Esophagus mucosa (tissue), 1 donor: ENCODE data around the gene CYP39A1. TPM values are rescaled to one million over a fixed set of nuclear protein-coding genes. Genes with fewer than 3 reads are reported as not detected.
"Not testable (repeated sequence)": the region's sequence is repeated elsewhere in the genome, so short reads cannot be mapped to it uniquely, and the experiment has no call there.

Experiments
- ATAC-seq: fragments of 200-7000 bp; cut with Tn5 transposase; one replicate; pipeline ENCODE4 v1.9.1; 2020
- total RNA-seq: library from RNA; stranded (reverse); gene quantifications from one replicate; pipeline ENCODE4 v1.2.4, GENCODE V29; 2023
- donor health status: DM: yes; HTN: yes; CAD: no.

The CYP39A1 gene
- total RNA-seq, 1 donor from 2014 or later, result 3.4 TPM

DNA sequence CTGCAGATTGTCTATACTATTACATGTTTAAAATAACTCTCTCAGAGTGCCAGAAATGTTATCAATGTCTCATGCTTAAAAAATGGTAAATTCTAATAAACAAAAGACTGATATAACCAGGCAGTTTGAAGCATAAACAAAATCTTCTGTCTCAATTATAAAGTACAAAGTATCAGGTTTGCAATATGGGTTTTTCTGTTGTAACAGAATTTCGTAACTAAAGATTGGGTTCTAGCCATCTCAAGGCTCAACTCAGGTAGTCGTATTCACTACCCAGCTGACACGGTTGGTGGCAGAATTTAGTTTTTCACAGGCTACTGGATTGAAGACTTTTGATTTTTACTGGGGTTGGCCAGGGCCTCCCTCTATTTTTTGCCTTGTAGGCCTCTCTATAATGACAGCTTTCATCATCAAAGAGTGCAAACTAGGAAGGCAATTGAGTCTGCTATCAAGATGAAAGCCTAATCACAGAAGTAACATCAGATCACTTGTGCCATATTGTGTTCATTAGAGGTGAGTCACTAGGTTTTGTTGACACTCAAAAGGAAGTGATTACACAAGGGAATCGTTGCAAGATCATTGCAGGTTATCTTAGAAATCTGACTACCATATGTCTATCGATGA, 3.6 kb downstream of the CYP39A1 start:
- no peak for ATAC-seq

DNA sequence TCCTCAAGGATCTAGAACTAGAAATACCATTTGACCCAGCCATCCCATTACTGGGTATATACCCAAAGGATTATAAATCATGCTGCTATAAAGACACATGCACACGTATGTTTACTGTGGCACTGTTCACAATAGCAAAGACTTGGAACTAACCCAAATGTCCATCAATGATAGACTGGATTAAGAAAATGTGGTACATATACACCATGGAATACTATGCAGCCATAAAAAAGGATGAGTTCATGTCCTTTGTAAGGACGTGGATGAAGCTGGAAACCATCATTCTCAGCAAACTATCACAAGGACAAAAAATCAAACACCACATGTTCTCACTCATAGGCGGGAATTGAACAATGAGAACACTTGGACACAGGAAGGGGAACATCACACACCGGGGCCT, 4.5 kb downstream of the CYP39A1 start:
- not testable (repeated sequence) for ATAC-seq

DNA sequence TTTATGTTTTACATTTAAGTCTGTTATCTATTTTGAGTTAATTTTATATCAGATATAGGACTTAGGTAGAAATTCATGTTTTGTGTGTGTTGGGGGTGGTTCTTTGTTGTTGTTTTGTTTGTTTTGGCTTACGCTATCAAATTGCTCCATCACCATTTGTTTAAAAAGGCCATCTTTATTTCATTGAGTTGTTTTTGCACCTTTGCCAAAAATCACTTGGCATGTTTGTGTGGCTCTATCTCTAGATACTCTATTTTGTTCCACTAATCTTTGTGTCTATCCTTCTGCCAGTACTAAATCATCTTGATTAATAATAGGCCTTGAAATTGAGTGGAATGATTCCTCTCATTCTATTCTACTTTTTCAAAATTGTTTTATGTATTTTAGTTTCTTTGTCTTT, 7.4 kb downstream of the CYP39A1 start:
- no peak for ATAC-seq

DNA sequence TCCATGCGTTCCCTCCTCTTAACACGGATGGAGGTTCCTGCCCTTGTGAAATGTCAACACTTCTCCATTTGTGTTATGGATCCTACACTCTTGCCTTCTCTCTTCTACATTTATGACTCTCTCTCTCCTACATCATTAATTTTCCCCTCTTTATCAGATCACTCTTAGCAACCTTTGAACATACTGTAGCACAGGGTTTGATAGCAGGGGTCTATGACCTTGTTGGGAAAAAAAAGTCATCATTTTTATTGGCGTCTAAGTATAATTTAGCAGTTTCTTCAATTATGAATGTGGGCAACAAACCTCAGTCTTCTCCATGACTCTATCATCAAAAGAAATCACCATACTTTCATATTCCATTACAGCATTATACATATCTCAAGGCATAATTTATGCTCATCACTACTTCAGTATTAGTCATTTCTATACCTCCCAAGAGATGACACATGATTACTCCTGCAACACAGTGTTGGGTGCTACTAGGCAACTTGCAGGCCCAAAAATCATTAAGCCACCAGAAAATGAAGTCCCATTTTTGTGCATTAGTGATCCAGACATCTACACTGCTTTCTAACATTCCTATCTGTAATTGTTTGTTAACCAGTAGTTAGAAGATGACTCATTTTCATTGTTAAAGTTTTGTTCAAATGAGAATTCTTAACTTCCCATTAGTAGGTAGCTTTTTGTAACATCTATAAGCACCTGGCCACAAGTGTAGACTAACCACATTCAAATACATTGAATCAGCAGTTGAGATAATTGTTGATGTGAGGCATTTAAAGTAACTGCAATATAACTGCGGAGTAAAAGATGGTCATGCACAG, 9.5 kb downstream of the CYP39A1 start:
- peak; percentile 80 for ATAC-seq

DNA sequence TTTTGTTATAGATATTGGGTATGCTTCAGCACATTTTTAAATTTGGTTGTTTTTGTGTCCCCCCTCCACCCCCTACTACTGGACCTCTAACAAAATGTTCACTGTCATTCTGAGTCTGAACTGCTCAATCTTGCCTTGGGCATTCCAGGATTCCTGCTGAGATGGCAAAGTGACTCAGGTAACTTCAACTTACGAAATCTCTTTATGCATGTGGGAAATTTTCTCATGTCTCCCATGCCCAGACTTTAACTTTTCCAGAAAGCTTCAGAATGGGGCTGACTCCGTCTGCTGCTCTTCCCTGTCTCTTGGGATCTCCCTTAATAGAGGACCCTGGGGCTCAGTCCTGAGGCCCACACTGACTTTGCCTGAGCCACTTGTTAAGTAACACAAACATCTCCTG, 14.0 kb downstream of the CYP39A1 start:
- peak; percentile 37 for ATAC-seq

DNA sequence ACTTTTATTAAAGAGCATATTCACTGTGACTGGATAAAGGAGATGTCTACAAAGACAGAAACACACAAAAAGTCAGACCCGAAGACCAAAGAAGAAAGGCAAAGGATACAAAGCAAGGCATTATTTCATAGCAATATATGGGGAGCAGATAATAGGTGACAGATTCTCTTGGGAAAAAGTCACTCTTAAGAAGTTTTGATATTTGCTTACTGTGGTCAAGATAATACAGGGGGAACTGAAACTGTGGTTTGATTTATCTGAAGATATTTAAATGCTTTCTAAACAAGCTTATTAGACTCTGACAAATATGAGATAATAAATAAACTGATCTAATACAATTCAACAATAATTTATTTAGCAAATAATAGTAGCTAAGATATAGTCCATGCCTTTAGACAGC, 14.7 kb downstream of the CYP39A1 start:
- ATAC-seq, result no peak

DNA sequence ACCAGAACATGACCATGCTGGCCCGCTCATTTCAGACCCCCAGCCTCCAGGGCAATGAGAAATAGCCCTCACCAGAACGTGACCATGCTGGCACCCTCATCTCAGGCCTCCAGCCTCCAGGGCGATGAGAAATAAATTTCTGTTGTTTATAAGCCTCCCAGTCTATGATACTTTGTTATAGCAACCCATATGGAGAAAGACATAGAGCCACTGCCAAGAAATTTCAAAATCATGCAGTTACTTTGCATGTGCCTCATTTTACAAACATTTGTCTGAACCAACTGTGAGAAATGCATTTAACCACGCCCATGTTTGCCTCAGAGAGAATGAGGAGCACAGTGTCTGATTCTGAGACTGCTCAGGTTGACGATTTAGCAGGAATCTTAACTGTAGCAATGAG, 15.5 kb downstream of the CYP39A1 start:
- peak; percentile 83 for ATAC-seq

DNA sequence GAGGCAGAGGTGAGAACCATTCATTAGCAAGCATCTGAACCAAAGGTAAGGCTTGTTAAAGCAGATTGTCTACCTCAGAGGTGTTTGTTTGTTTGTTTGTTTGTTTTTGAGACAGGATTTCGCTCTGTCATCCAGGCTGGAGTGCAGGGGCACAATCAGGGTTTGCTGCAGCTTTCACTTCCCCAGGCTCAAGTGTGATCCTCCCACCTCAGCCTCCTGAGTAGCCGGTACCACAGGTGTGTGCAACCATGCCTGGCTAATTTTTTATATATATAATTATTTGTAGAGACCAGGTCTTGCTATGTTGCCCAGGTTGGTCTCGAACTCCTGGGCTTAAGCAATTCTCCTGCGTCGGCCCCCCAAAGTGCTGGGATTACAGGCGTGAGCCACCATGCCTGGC, 17.2 kb downstream of the CYP39A1 start:
- no peak for ATAC-seq

DNA sequence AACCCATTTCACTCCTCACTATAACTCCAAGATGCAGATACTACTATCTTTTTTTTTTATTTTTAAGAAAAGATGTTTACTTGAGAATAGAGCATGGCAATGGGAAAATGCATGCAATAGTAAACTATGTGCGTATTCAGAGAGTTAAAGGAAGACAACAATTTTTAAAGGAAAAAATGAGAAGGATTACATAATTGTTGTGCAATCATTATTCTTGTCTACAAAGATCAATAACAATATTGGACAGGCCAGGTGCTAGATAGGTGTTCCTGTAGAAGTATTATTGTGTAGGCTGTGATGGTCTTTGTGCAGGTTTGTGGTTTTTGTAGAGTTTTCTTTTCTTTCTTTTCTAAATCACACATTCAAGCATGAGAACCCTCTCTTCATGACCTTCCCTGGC, 20.6 kb downstream of the CYP39A1 start:
- ATAC-seq, result no peak

DNA sequence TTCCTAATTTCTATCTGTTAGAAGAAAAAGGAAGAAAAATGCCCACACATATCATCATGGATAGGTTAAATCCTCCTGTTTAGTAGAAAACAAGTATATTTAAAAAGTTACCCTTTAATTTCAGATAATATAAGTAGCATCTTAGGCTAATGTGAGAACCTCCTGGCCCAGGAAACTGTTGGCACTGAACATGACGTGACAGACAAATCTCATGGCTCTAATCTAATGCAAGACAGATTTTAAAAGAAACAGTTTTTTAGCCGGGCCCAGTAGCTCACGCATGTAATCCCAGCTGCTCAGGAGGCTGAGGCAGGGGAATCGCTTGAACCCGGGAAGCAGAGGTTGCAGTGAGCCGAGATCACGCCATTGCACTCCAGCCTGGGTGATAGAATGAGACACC, 22.9 kb downstream of the CYP39A1 start:
- ATAC-seq, result no peak

DNA sequence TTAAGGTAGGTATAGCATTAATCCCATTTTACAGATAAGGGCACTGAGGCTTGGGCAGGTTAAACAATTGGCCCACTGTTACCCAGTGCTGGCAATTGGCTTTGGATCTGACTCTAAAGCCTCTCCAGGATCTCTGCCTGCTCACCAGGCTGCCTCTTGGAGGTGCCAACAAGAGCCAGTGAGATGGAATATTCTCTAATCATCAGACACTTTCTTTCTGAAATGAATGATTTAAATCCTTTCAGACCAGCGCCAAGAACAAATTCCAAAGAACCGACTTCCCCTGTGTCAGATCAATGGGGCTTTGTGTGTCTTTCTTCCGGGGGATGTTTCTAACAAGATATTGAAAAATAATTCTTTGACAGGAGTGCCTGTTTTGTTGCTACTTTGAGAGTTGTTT, 23.6 kb downstream of the CYP39A1 start:
- no peak for ATAC-seq

DNA sequence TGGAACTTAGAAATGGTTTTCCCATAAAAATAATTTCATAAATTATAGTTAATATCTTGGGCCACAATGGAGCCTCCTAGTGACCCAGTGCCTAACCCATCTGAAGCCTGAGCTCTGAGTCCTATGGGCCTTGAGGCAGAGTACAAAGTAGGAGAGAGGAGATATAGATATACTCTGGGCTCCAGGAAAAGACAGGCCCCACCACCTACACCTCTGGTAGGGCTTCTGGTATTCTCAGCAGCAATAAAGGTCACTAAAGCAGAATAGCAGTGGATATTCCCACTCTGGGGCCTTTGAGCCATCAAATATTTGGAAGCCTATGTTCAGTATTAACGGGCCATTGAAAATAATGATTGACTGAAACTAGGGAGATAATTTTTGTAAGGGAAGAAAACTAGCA, 24.1 kb downstream of the CYP39A1 start:
- no peak for ATAC-seq

DNA sequence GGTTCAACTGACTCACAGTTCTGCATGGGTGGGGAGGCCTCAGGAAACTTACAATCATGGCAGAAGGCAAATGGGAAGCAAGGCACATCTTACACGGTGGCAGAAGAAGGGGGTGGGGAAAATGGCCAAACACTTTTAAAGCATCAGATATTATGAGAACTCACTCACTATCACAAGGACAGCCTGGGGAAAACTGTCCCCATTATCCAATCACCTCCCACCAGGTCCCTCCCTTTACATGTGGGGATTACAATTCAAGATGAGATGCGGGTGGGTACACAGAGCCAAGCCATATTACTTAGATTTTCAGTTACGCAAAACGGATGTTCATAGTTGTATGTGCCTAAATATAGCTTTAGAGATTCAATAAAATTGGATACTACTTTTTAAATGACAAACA, 25.6 kb downstream of the CYP39A1 start:
- no peak for ATAC-seq

DNA sequence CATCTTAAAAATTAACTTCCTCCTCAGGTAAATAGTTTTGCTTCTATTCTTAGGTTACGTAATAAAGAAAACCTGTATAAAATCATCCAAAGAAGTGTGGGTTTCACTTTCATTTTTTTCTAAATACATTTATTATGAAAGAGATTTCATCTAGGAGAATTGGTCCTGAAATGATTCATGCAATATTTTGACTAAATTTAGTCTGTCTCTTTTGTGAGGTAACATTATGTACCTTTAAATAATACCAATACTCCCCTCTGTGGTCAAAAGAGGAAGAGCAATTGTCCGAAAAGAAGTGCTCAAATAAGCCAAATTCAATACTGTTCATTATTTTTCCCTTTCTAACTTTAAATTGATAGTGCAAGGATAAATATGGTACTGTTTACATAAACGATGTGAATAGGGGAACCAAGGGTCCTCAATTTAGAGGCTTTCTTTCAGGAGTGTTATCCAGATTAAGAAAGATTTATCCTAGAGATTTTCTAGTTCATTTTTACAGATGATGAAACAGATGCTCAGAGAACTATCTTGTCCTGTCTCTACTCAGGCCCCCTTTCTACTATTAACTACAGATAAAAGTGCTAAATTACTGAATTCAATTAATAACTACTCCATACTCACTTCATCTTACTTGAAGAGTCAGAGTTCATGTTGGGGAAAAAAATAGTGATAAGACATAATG, 26.2 kb downstream of the CYP39A1 start:
- no peak for ATAC-seq

DNA sequence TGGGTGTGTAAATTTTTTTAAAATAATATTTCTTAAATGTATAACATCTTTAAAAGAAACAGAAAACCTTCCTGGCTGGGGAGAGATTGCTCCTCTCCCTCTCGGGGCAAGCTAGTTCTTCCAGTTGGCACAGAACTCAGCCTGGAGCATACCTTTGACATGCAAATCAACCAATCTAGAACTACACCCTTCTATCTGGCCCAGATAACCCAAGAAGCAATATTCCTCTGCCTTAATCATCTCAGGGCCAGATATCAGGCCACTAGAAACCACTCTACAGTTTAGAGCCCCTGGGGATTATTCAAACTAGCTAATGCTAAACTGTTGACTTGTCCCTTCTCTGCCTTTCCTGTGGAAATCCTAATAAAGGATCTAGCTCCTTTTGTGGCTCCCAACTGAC, 33.9 kb downstream of the CYP39A1 start:
- ATAC-seq, result no peak

DNA sequence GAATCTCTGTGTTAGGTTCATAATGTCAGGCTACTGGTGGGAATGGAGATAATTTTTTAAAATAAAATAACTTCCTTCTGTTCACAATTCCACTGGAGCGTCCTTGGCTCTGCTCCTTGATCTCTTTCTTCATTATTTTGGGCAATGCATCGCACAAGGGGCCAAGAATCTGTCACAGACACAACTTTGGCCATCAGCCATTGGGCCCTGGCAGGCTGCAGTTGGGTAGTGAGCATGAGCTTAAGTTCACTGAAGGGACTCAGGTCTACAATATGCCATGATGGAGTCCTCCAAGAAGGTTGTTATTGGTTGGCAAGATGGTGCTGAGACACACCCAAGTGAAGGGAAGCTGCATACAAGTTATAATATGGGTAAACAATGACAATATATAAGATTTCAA, 40.0 kb downstream of the CYP39A1 start:
- no peak for ATAC-seq

DNA sequence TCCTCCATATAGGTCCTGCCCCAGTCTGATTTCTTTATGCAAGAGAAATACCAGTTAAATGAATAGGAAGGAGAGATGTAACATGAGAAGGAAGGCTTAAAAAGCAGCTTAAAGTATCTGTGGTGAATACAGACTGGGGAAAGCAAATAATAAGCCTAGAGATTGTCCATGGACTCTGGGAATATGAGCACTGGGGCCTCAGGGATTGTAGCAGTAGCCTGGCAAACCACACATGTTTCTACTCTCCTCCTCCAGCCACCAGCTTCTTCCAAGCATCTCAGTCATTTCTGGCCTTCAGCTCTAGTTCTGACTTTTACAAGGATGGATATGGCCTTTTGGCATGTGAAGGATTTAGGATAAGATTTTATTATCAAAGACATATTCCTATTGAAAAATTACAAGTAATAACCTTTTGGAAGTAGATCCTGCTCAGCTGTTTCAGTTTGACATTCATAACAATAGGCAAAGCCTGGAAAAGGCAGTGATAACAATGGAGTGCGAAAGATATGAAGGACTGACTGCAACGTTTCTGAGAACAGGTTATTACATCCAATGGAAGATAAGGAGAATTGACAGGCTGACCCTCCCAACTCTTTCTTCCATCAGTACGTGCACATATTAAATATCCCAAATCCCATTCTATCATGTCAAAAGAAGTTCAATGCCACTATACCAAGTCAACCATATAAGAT, 41.6 kb downstream of the CYP39A1 start:
- no peak for ATAC-seq

DNA sequence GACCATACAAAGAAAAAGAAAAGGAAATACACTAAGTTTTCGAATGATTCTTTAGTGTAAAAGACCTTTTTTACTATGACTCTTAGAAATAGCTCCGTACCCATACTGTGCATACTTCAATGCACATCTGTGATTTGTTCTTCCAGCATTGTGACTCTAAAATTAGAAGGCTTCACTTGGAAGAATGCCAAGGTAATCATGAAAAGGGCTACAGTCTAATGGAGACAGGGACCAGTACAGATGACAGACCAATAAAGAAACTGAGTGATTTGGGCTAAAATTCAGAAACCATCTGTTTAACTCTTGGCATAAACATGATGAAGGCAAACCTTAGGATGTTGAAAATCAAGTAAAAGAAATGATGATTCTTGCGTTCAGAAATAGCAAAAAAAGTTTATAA, 46.3 kb downstream of the CYP39A1 start:
- no peak for ATAC-seq

DNA sequence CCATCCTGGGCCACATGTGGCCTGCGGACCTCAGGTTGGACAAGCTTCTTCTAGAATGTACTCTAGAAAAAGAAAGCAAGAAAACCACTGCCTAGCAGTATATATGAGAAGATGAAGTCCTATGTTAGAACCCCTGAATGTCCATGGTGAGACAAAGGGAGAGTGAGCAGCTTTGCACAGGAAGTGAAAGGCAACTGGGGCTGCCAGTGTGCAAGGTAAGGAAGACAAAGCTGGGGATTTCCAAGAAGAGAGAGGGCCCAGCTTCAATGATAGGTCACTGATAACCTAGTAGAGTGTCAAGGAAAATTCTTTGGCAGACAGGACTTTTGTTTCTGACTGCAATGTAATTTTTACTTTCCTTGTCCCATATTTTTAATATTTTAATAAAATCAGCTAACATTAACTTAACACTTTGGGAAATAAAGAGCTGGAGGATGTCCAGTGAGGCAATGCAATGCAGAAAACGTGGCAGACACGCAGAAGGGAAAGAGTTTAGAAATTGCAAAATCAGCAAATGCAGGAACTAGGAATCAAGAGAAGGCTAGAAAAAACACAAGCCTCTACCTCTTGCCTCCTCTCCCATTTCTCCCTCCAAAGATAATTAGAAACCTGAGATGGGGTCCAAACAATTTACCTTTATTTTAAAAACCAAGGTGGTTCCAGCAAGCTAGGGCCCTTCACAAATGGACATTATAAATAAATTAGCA, 47.4 kb downstream of the CYP39A1 start:
- no peak for ATAC-seq

DNA sequence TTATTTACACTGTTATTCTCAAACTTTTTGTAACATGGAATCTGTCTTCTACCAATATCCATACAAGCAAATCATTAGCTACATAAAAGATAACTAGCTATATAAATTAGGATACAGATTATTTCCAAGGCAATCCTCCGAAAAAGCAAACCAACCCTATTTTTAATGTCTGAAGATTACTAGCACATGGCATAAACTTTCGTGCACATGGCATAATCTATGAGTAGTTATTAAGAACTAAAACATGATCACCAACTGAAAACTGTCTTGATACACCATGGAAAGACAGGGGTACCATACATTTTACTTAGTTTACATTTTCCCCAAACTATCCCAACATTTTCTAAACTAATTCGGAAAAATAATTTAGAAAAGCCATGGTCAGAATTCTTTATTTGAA, 54.4 kb downstream of the CYP39A1 start:
- ATAC-seq, result no peak

DNA sequence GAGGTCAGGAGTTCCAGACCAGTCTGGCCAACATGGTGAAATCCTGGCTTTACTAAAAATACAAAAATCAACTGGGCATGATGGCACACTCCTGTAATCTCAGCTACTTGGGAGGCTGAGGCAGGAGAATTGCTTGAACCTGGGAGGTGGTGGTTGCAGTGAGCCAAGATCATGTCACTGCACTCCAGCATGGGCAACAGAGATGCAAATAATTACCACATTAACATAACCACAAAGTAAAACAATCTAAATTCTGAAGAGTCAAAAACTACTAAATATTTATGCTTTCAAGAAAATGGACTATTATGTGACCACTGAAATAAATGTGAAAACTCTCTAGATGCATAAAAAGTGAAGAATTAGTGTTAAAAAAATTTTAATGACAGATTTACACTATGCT, 59.9 kb downstream of the CYP39A1 start:
- ATAC-seq, result no peak

DNA sequence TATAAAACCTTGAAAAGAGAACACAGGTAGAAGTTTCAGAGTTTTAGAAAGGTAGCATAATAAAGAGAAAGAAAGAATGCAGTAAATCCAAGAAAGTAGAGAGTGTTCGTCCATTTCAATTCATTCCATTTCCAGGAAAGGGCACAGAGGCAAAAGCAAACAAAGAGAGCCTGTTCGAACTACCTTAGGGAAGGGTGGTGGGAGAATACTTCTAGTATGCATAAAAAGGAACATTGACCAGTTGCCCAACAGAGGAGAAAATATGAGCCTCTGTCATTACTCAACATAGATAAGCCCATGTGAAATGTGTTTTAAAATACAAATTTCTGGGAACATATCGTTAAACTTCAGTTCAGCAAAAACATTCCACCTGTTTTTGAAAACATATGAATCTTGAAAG, 60.6 kb downstream of the CYP39A1 start:
- ATAC-seq, result no peak

DNA sequence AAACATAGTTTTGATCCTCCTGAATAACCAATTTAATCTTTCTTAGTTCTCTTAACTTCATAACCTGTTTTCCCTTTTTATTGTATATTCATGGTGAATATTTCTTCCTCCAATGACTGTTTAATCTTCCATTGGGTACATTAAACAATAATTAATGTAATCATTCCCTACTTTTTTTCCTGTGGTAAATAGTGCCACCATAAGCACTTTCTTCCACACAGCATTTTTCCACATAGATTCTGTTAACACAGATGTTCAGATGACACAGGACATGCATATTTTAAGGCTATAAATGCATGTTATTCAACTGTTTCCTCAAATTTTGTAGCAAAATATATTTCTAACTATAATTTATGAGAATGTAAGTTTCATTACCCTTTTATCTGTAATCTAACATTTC, 61.9 kb downstream of the CYP39A1 start:
- ATAC-seq, result no peak
